Stimulated activated CD4-positive, alpha-beta T cell treated with anti-CD3 and anti-CD28 coated beads, Interleukin-2, amount 100 ng/mL, for 48 hours (primary cell): ENCODE results near the gene MACROD1.

Experiments
- DNase-seq, 2 donors: peaks; one replicate each; pipeline ENCODE4 v3.0.0-alpha.2; 2020

Gene MACROD1

GRCh38 chr11:64090806-64091516 lies 75.0 kb downstream of the MACROD1 start:
- no peak for DNase-seq

GRCh38 chr11:64089915-64090805 lies 75.8 kb downstream of the MACROD1 start:
- no peak for DNase-seq

DNA sequence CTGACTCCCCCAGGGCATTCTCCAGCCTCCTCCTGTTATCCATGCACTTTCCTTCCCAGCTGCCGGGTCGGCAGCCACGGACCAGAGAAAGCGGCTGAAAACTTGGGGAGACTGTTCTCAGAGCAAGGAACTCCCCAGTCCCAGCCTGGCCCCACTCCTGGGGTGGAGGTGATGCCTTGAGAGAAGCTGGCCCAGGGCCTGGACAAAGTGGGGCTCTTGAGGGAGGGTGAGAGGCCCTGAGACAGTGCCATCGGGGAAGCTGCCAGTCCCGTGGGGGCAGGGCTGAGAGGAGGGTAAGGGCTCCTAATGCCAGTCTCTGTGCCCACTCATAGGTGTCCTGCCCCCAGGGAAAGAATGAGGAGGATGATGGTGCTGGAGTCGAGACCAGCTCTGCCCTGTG lies 76.4 kb downstream of the MACROD1 start:
- no peak for DNase-seq

DNA sequence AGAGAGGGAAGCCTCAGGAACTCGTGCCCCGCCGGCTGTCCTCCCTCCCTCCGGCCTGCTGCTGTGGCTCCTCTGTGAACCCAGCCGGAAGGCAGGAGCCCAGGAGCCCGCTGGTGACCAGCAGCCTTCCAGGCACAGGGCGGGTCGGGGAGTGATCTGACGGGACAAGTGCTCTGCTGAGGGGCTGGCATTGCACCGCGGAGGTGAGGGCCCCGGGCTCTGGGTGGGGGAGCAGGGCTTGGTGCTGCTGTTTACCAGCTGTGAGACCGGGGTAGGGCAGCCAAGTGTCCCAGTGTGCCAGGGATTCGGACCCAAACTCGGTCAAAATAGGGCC lies 76.9 kb downstream of the MACROD1 start:
- no peak for DNase-seq

GRCh38 chr11:64088162-64089026 lies 77.5 kb downstream of the MACROD1 start:
- no peak for DNase-seq

- DNase-seq: no peak
Measured at GRCh38 chr11:64086258-64087123, 79.4 kb downstream of the MACROD1 start.

DNA sequence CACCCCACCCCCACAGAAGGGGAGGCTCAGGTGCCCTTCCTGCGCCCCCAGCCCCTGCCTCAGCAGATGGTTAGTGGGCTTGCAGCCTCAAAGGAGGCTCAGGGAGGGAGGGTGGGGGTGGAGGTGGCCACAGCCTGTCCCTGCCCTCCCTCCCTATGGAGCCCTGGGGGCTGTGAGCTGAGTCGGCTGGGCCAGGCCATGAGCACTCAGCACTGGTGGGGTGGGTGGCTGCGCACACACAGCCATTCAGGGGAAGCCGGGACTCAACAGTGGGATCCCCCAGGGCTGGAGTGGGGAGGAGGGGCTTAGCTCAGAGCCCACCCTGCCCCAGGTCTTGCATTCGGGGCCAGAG lies 80.0 kb downstream of the MACROD1 start:
- no peak for DNase-seq

DNA sequence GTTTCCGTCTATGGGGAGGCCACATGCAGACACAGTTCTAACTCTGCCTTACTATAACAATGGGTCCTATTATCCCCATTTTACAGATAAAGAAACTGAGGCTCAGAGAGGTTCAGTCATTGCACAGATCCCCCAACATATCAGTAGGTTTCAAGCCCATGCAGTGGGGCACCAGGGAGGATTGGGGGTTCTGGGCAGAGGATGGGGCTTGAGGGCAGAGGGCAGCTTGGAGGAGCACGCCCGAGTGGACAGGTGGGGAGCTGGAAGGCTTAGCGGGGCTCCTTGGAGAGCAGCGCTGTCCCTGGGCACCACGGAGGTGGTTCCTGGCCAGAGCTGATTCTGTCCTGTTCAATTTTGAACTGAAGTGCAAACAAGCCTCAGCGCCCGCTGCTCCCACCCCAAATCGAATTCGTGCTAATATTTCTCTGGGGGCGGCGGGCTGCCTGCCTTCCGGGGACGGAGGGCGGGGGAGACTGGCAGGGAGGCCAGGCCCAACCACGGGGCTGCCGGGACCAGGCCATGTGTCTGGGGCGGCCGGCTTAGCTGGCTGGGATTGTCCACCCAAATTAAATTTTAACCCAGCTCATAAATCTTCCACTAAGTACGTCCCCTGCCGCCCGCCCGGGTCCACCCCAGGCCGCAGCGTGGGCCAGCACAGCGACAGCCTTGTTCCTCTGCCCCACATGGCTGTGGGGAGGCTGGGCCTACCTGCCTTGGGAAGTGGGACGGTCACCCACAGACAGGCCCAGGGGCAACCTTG lies 80.8 kb downstream of the MACROD1 start:
- DNase-seq: no peak

- DNase-seq: no peak
Measured at GRCh38 chr11:64084146-64084950, 81.6 kb downstream of the MACROD1 start.

DNA sequence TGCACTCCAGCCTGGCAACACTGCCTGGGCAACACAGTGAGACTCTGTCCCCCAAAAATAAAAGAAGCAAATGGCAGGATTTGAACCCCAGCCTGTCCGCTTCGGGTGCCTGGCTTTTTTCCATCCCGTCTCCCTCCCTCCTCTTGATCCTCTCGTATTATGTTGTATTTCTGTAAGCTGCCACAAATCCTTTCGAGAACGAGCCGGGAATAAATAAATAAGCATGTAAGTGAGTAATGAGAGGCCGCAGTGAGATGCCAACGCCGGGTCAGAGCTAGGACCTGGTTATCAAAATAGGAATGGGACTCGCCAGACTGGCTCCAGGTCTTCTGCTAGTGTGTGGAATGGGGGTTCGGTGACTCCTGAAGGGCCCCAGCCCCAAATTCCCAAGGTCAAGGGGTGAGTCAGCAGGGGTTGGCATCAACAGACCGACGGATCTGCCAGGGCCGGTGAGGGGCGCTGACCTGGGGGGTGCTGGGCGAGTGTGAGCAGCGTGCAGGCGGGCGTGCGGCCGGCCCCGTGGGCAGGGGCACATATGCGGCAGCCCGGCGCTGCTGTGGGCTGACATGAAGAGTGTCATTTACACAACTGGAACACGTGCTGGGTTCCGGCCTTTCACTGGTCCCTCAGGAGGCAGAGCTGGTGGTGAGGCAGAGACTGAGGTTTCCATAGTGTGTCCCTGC lies 82.4 kb downstream of the MACROD1 start:
- DNase-seq: no peak

GRCh38 chr11:64081745-64082442 lies 84.0 kb downstream of the MACROD1 start:
- DNase-seq: no peak

DNA sequence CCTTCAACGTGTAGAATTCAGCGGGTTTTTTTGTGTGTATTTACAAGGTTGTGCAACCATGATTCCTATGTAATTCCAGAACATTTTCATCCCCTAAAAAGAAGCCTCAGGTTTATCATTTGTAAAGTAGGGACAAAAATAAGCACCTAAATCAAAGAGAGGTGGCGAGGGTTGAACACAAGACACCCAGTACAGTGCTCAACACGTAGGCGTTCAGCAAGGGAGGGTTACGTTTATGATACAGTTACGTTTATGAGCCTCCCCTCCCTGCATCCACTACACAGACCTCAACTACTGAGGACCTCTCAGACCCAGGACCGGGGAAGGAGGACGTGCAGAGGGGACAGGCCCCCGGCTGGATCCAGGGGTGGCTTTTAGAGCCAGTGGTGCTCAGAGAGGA lies 85.5 kb downstream of the MACROD1 start:
- DNase-seq: no peak

DNA sequence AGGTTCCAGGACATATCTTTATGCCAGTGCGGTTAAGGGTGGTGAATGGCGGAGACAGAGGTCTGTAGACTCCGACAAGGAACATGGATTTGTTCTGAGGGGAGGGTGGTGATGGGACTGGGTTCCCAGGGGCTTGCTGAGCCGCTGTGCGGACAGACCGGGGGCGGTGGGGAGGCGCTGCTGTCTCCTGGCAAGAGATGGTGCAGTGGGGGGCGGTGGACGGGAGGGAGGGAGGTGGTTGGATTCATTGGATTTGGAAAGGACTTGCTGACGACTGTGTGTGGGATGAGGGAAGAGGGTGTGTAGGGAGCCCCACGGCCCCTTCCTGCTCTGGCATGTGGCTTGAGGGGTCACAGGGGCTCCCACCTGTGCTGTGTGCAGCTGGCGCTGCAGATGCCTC lies 87.0 kb downstream of the MACROD1 start:
- DNase-seq: no peak

GRCh38 chr11:64078284-64078683 lies 87.6 kb downstream of the MACROD1 start:
- DNase-seq: no peak

DNA sequence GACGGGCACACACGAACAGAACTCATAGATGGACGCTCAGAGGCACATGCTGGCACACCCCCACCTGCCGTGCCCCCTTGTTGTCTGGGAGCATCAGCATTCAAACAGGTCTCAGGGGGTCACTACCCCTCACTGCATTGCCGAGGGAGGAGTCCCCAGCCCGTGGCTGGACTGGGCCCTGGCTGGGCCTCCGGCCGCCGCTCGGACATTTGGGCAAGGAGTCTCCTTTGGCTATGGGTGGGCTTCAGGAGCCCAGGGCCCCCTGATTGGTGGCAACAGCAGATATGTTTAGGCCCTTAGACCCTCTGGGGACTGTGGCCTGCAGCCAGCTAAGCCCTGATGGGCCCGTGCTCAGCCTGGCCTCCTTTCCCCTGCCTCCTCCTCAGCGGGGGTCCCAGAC lies 88.3 kb downstream of the MACROD1 start:
- no peak for DNase-seq

DNA sequence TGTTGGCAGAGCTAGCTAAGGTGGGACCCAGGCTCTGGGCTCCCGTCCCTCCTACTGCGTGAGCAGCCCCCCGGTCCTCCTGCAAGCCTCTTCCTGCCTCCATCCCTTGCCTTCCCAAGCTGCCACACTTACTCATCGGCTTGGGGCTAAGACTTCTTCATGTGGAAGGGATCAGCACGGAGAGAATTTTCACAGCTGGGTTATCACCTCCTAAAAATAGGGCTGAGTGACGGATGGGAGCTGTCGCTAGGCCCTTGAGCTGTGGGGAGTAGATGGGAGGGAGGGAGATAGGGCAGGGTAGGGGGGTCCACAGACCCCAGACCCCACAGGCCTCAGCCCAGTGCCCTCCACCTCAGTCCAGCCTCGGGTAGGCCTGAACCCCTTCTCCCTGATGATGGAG lies 89.2 kb downstream of the MACROD1 start:
- DNase-seq: no peak

DNA sequence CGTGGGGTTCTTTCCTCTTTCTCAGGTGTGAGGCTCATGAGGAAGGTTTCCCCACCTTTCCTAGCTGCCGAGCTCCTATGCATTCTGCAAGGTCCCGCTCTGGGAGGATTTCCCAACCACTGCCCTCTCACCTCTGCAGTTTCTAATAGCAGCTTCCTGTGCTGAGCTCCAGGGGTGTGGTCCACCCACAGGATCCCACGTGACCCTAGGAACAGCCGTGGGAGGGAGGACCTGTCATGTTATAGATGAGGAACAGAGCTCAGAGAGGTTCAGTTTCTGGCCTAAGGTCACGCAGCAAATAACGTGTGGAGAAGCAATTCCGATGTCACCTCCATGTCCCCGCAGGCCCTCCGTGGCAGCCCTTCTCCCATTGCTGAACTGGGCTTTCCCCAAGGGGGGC lies 91.7 kb downstream of the MACROD1 start:
- DNase-seq: no peak

- no peak for DNase-seq
Measured at GRCh38 chr11:64073542-64073941, 92.4 kb downstream of the MACROD1 start.

- no peak for DNase-seq
Measured at GRCh38 chr11:64072871-64073270, 93.0 kb downstream of the MACROD1 start.

- DNase-seq: no peak
Measured at GRCh38 chr11:64072403-64072802, 93.5 kb downstream of the MACROD1 start.
